Measurements from ENCODE around the gene SSRP1. TPM values are rescaled to one million over a fixed set of nuclear protein-coding genes. Genes with fewer than 3 reads are reported as not detected.
"Not testable (repeated sequence)": the region's sequence is repeated elsewhere in the genome, so short reads cannot be mapped to it uniquely, and the experiment has no call there.

SSRP1 gene
- total and polyA plus RNA-seq, 9 donors: 64.3 to 135 (median 107) TPM

GRCh38 chr11:57370941-57371340 lies 35.2 kb upstream of the SSRP1 start:
- no peak for DNase-seq
- no peaks in the 10 kb centered on the region for H3K4me1 ChIP-seq (ENCODE audit: control insufficient read depth, insufficient read depth, low read length)
- no peak overlapping the region for H3K27ac ChIP-seq (ENCODE audit: low read length)
- no peak overlapping the region for H3K4me3 ChIP-seq (ENCODE audit: low read length)
- H3K9me3 ChIP-seq (replicated peaks; ENCODE audit: control insufficient read depth, low read depth, low read length): no peaks in the 10 kb centered on the region
- peaks cover 3% of the 10 kb centered on the region for H3K27me3 ChIP-seq (ENCODE audit: control insufficient read depth, insufficient read depth, low read length)
- no peaks in the 10 kb centered on the region for H3K36me3 ChIP-seq (ENCODE audit: control insufficient read depth, insufficient read depth, low read length)

DNA sequence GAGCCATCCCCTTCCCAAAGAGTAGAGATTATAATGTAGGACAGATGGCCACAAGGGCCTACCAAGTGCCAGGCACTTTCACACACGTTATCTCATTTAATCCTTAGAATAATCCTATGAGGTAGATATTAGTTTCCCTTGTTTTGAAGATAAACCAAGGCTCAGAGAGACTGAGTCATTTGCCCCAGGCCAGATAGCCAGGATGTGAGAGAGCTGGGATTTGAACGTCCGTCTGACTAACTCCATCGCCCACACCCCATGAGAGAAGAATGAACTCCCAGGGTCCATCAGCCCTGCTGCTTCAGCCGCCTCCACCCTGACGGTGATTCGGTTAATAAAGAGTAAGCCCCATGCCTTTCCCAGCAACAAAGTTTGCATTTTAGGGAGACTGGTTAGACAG lies 34.6 kb upstream of the SSRP1 start:
- DNase-seq: no peak
- 87% methylated on average over 6 of the region's 7 CpGs for WGBS (ENCODE audit: insufficient coverage)
- Histone ChIP-seq H3K9me3 (replicated peaks; ENCODE audit: control insufficient read depth, low read depth, low read length) (no peaks in the 10 kb centered on the region), H3K27ac (ENCODE audit: low read length) (no peak overlapping the region), H3K4me1 (ENCODE audit: control insufficient read depth, insufficient read depth, low read length) (no peaks in the 10 kb centered on the region), H3K4me3 (ENCODE audit: low read length) (no peak overlapping the region), H3K27me3 (ENCODE audit: control insufficient read depth, insufficient read depth, low read length) (peaks cover 3% of the 10 kb centered on the region), H3K36me3 (ENCODE audit: control insufficient read depth, insufficient read depth, low read length) (no peaks in the 10 kb centered on the region)

DNA sequence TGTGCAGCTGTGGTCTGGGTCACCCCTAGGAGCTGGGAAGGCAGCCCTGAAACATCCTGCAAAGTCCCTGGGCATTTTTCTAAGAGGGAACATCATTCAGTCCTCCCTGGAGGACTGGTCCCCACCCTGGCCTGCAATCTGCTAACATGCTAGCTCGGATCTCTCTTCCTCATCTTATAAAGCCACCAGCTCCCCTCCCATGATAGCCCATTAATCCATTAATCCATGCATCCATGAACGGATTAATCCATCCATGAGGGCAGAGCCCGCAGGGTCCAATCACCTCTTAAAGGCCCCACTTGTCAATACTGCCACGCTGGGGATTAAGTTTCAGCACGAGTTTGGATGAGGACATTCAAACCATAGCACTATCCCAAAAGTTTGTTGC lies 33.1 kb upstream of the SSRP1 start:
- Histone ChIP-seq H3K27ac (ENCODE audit: low read length) (no peak overlapping the region), H3K9me3 (replicated peaks; ENCODE audit: control insufficient read depth, low read depth, low read length) (no peaks in the 10 kb centered on the region), H3K36me3 (ENCODE audit: control insufficient read depth, insufficient read depth, low read length) (no peaks in the 10 kb centered on the region), H3K4me3 (ENCODE audit: low read length) (no peak overlapping the region), H3K4me1 (ENCODE audit: control insufficient read depth, insufficient read depth, low read length) (no peaks in the 10 kb centered on the region), H3K27me3 (ENCODE audit: control insufficient read depth, insufficient read depth, low read length) (peaks cover 3% of the 10 kb centered on the region)
- 54% methylated on average over 5 of the region's 5 CpGs for WGBS (ENCODE audit: insufficient coverage)
- DNase-seq: no peak

GRCh38 chr11:57368106-57368844 lies 32.6 kb upstream of the SSRP1 start:
- Histone ChIP-seq H3K27ac (ENCODE audit: low read length) (no peak overlapping the region), H3K4me3 (ENCODE audit: low read length) (no peak overlapping the region), H3K4me1 (ENCODE audit: control insufficient read depth, insufficient read depth, low read length) (no peaks in the 10 kb centered on the region), H3K9me3 (replicated peaks; ENCODE audit: control insufficient read depth, low read depth, low read length) (no peaks in the 10 kb centered on the region), H3K36me3 (ENCODE audit: control insufficient read depth, insufficient read depth, low read length) (no peaks in the 10 kb centered on the region), H3K27me3 (ENCODE audit: control insufficient read depth, insufficient read depth, low read length) (peaks cover 3% of the 10 kb centered on the region)
- no peak for DNase-seq
- WGBS (ENCODE audit: insufficient coverage): 63% methylated on average over 11 of the region's 19 CpGs

DNA sequence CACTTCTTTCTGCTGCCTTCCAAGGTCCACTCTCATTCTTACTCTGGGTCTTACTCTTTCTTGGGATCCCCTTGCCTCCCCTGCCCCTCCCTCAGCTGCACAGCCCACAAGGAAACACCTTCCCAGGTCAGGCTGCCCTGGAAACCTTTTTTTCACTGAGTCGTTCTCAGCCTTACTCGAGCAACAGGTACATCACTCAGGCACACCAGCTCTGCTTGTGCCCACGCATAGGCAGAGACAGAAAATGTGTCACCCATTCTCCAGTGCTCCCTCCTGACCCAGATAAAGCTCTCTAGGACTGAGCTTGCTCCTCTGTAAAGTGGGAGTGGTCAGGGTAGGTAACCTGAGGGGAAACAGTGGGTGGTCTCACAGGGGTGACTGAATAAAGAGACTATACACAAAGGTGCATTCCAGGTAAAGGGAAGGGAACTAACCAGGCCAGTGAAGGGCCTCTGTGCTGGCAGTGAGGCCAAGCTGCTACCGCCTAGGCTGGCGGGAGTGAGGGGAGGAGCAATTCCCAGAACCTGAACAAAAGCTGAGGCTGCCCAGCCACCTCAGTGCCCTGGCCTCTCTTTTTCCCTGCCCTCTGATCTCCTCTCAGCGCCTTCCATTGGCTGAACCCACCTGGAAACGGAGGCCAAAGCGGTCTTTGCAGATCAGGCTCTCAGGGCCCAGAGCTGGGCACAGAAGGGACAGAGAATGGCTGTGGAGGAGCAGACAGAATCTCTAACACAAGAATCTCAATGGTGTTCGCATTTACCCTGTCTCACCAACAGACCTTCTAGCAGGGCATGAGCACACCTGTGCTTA lies 29.4 kb upstream of the SSRP1 start:
- no peaks in the 10 kb centered on the region for H3K9me3 ChIP-seq (replicated peaks; ENCODE audit: control insufficient read depth, low read depth, low read length)
- H3K4me1 ChIP-seq (ENCODE audit: control insufficient read depth, insufficient read depth, low read length): peaks cover 10% of the 10 kb centered on the region
- no peak overlapping the region for H3K4me3 ChIP-seq (ENCODE audit: low read length)
- no peaks in the 10 kb centered on the region for H3K36me3 ChIP-seq (ENCODE audit: control insufficient read depth, insufficient read depth, low read length)
- DNase-seq: no peak
- WGBS (ENCODE audit: insufficient coverage): 78% methylated on average over 5 of the region's 9 CpGs
- no peak overlapping the region for H3K27ac ChIP-seq (ENCODE audit: low read length)
- no peaks in the 10 kb centered on the region for H3K27me3 ChIP-seq (ENCODE audit: control insufficient read depth, insufficient read depth, low read length)

DNA sequence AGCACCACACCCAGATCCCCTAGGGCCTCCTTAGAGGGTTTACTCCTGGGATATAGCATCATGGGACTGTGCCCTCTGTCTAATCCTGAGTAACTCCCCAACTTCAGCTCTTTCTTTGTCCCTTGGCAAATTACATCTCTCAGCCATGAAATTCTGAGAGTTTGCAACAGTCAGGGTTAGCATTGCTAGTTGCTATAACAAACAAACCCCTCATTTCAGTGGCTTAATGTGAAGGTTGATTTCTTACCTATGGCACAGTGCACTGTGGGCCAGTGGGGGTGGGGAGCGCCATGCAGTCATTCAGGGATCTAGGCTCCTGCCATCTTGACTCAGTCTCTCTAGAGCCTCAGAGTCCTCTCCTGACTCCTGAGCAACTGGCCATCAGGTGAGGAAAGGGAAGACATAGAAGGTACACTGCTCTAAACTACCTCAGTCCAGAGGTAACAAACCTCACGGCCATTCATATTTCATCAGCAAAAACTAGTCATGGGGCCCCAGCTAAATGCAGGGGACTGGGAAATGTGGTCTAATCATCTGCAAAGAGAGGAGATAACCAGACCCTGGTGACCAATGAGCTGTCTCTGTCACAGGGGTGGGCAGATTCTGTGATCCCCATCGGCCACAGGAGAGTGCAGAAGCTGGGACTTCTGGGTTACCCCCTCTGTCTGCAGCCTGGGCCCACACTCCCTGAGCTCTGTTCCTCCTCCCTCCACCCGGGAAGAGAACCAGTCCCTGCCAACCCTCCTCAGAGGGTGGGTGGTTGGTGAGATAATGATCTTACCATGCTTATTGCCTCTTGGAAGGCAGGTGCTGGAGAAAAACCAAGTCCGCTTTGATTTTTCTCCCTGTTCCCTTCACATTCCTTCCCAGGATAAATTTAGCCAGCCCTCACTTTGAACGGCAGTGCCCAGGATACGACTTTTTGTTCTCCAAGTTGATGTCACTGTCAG lies 27.7 kb upstream of the SSRP1 start:
- no peaks in the 10 kb centered on the region for H3K36me3 ChIP-seq (ENCODE audit: control insufficient read depth, insufficient read depth, low read length)
- H3K9me3 ChIP-seq (replicated peaks; ENCODE audit: control insufficient read depth, low read depth, low read length): no peaks in the 10 kb centered on the region
- H3K4me3 ChIP-seq (ENCODE audit: low read length): no peak overlapping the region
- peaks cover 26% of the 10 kb centered on the region for H3K4me1 ChIP-seq (ENCODE audit: control insufficient read depth, insufficient read depth, low read length)
- H3K27ac ChIP-seq (ENCODE audit: low read length): no peak overlapping the region
- no peaks in the 10 kb centered on the region for H3K27me3 ChIP-seq (ENCODE audit: control insufficient read depth, insufficient read depth, low read length)
- 21% methylated on average over 2 of the region's 7 CpGs for WGBS (ENCODE audit: insufficient coverage)
- DNase-seq: peak; percentile 48

DNA sequence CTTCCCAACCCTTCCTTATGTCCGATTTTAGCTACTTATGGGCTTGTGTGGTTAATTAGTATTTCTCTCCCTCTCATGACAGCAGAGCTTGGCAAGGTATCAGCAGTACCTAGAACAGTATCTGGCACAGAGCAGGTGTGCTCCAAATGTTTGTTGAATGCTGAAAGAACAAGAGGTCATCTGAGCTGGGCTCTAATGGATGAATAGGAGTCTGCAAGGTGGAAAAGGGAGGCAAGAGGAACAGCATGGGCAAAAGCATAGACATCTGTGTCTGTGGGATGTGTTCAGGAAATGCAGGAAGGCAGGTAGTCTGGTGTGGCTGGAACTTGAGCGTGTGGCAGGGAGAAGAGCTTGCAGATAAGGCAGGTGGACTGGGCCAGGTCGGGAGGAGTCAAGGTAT lies 26.2 kb upstream of the SSRP1 start:
- no peaks in the 10 kb centered on the region for H3K9me3 ChIP-seq (replicated peaks; ENCODE audit: control insufficient read depth, low read depth, low read length)
- WGBS (ENCODE audit: insufficient coverage): no CpG with 5 or more reads among the region's 3 CpGs
- no peak for DNase-seq
- H3K36me3 ChIP-seq (ENCODE audit: control insufficient read depth, insufficient read depth, low read length): no peaks in the 10 kb centered on the region
- no peak overlapping the region for H3K27ac ChIP-seq (ENCODE audit: low read length)
- peaks cover 38% of the 10 kb centered on the region for H3K4me1 ChIP-seq (ENCODE audit: control insufficient read depth, insufficient read depth, low read length)
- no peaks in the 10 kb centered on the region for H3K27me3 ChIP-seq (ENCODE audit: control insufficient read depth, insufficient read depth, low read length)
- no peak overlapping the region for H3K4me3 ChIP-seq (ENCODE audit: low read length)

GRCh38 chr11:57361420-57361819 lies 25.7 kb upstream of the SSRP1 start:
- H3K4me3 ChIP-seq (ENCODE audit: low read length); H3K9me3 ChIP-seq (replicated peaks; ENCODE audit: control insufficient read depth, low read depth, low read length); H3K27ac ChIP-seq (ENCODE audit: low read length); DNase-seq; H3K27me3 ChIP-seq (ENCODE audit: control insufficient read depth, insufficient read depth, low read length); H3K36me3 ChIP-seq (ENCODE audit: control insufficient read depth, insufficient read depth, low read length): not testable (repeated sequence)
- H3K4me1 ChIP-seq (ENCODE audit: control insufficient read depth, insufficient read depth, low read length): peaks cover 38% of the 10 kb centered on the region

DNA sequence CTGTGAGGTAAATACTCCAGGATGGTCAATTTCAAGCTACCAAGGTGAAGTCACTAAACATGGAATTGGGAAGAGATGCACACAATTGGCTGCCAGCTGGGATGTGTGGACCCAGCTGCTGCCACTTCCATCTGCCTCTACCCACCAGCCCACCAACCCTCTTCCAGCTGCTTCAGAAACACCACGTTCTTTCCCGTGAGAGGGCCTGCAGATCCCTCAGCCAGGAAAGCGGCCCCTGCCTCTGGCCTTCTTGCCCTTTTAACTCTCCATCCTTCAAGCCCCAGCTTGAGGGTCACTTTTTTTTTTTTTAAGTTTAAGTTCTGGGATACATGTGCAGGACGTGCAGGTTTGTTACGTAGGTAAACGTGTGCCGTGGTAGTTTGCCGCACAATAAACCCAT lies 25.3 kb upstream of the SSRP1 start:
- H3K27ac ChIP-seq (ENCODE audit: low read length): no peak overlapping the region
- H3K9me3 ChIP-seq (replicated peaks; ENCODE audit: control insufficient read depth, low read depth, low read length): no peaks in the 10 kb centered on the region
- 76% methylated on average over 6 of the region's 8 CpGs for WGBS (ENCODE audit: insufficient coverage)

More for the DNA sequence above, 25.3 kb upstream of the SSRP1 start:
- Histone ChIP-seq H3K4me1 (ENCODE audit: control insufficient read depth, insufficient read depth, low read length) (peaks cover 38% of the 10 kb centered on the region), H3K27me3 (ENCODE audit: control insufficient read depth, insufficient read depth, low read length) (no peaks in the 10 kb centered on the region), H3K4me3 (ENCODE audit: low read length) (no peak overlapping the region), H3K36me3 (ENCODE audit: control insufficient read depth, insufficient read depth, low read length) (no peaks in the 10 kb centered on the region)
- no peak for DNase-seq

Measured in muscle of leg (tissue), 11 donors.